OCI-LY3 (cell line): ENCODE data around the gene CLDN17.

Source experiments
- H2AFZ ChIP-seq: fragments of 200-600, 300-600 bp; shearing (Covaris generic); 2 replicates; pipeline ENCODE4 v1.6.0; 2014; ENCODE audit warnings: antibody characterized with exemption, low read depth, low read length
- H3K27ac ChIP-seq: fragments of 200-600, 300-600 bp; sonication (generic); 2 replicates; pipeline ENCODE4 v1.5.1; 2014; ENCODE audit warnings: mild to moderate bottlenecking, low read length, moderate library complexity, mixed read lengths
- H3K27me3 ChIP-seq: fragments of 200-600, 300-600 bp; sonication (generic); 2 replicates; pipeline ENCODE4 v1.6.1; 2014; ENCODE audit warnings: low read depth, low read length, mixed read lengths
- H3K36me3 ChIP-seq: fragments of 200-600, 300-600 bp; sonication (generic); replicated peaks from 2 replicates; pipeline ENCODE3; 2014; ENCODE audit warnings: low read depth, low read length, mixed read lengths
- H3K4me1 ChIP-seq: fragments of 300-600, 200-600 bp; sonication (generic); 2 replicates; pipeline ENCODE4 v1.6.1; 2014; ENCODE audit warnings: low read length, mixed read lengths
- H3K4me2 ChIP-seq: fragments of 200-600, 300-600 bp; sonication (generic); 2 replicates; pipeline ENCODE4 v1.6.1; 2014; ENCODE audit warnings: low read length, mixed read lengths
- H3K4me3 ChIP-seq: fragments of 300-600, 200-600 bp; sonication (generic); 2 replicates; pipeline ENCODE4 v1.5.1; 2014; ENCODE audit warnings: antibody characterized with exemption, mild to moderate bottlenecking, low read length, moderate library complexity
- H3K79me2 ChIP-seq: fragments of 300-600, 200-600 bp; shearing (Covaris generic); 2 replicates; pipeline ENCODE4 v1.6.1; 2014; ENCODE audit warnings: mild to moderate bottlenecking, low read length, mixed read lengths
- H3K9ac ChIP-seq: fragments of 300-600, 200-600 bp; shearing (Covaris generic); 2 replicates; pipeline ENCODE4 v1.6.0; 2014; ENCODE audit warnings: mild to moderate bottlenecking, low read length, moderate library complexity
- H3K9me3 ChIP-seq: fragments of 200-600, 300-600 bp; shearing (Covaris generic); 2 replicates; pipeline ENCODE4 v1.6.1; 2014; ENCODE audit warnings: low read length, mixed read lengths; ENCODE audit not compliant: insufficient read depth
- H4K20me1 ChIP-seq: fragments of 200-600, 300-600 bp; sonication (generic); 2 replicates; pipeline ENCODE4 v1.6.1; 2016; ENCODE audit warnings: low read length, mixed read lengths; ENCODE audit not compliant: insufficient read depth
- CTCF ChIP-seq: fragments of 200-600, 300-600 bp; sonication (generic); IDR thresholded peaks from 2 replicates; pipeline ENCODE4 v1.5.1; 2014; ENCODE audit warnings: antibody characterized with exemption, low read length, low read depth
- EZH2phosphoT487 ChIP-seq: fragments of 200-600 bp; shearing (Covaris generic); IDR thresholded peaks from 2 replicates; pipeline ENCODE4 v1.6.1; 2018; ENCODE audit warnings: antibody characterized with exemption, mixed run types, low read depth

CLDN17 gene

GRCh38 chr21:30152792-30153191 is 13.8 kb downstream of the CLDN17 start:
- TF ChIP-seq CTCF: no peak
- TF ChIP-seq EZH2phosphoT487: no peak
- no peak overlapping the region for H3K4me3 ChIP-seq

GRCh38 chr21:30148906-30149305 is 17.7 kb downstream of the CLDN17 start:
- Histone ChIP-seq H3K9me3 (no peaks in the 10 kb centered on the region), H3K27me3 (no peaks in the 10 kb centered on the region), H3K36me3 (no peaks in the 10 kb centered on the region), H3K27ac (no peak overlapping the region), H4K20me1 (no peaks in the 10 kb centered on the region), H3K4me3 (no peak overlapping the region), H3K4me2 (no peak overlapping the region), H3K4me1 (no peaks in the 10 kb centered on the region), H3K9ac (no peak overlapping the region), H2AFZ (no peak overlapping the region), H3K79me2 (no peaks in the 10 kb centered on the region)
- no peak for TF ChIP-seq CTCF
- no peak for TF ChIP-seq EZH2phosphoT487

More at GRCh38 chr21:30152792-30153191, 13.8 kb downstream of the CLDN17 start:
- H3K4me1 ChIP-seq: no peaks in the 10 kb centered on the region
- H3K27ac ChIP-seq: no peak overlapping the region
- no peak overlapping the region for H3K4me2 ChIP-seq
- H3K9me3 ChIP-seq: no peaks in the 10 kb centered on the region
- no peaks in the 10 kb centered on the region for H4K20me1 ChIP-seq
- H2AFZ ChIP-seq: no peak overlapping the region
- no peak overlapping the region for H3K9ac ChIP-seq
- no peaks in the 10 kb centered on the region for H3K27me3 ChIP-seq
- no peaks in the 10 kb centered on the region for H3K36me3 ChIP-seq
- H3K79me2 ChIP-seq: no peaks in the 10 kb centered on the region

GRCh38 chr21:30146558-30147282 is 19.9 kb downstream of the CLDN17 start:
- Histone ChIP-seq H3K9ac (no peak overlapping the region), H3K27me3 (no peaks in the 10 kb centered on the region), H3K4me1 (no peaks in the 10 kb centered on the region), H3K27ac (no peak overlapping the region), H3K4me2 (no peak overlapping the region), H3K9me3 (no peaks in the 10 kb centered on the region), H3K79me2 (no peaks in the 10 kb centered on the region), H2AFZ (no peak overlapping the region), H4K20me1 (no peaks in the 10 kb centered on the region), H3K36me3 (no peaks in the 10 kb centered on the region), H3K4me3 (no peak overlapping the region)
- no peak for TF ChIP-seq CTCF
- no peak for TF ChIP-seq EZH2phosphoT487

GRCh38 chr21:30138483-30138882 is 28.1 kb downstream of the CLDN17 start:
- Histone ChIP-seq H3K27ac (no peak overlapping the region), H3K9me3 (no peaks in the 10 kb centered on the region), H3K79me2 (no peaks in the 10 kb centered on the region), H3K9ac (no peak overlapping the region), H3K27me3 (peaks cover 7% of the 10 kb centered on the region), H2AFZ (no peak overlapping the region), H3K4me1 (peaks cover 10% of the 10 kb centered on the region), H3K4me2 (no peak overlapping the region), H3K4me3 (no peak overlapping the region), H4K20me1 (no peaks in the 10 kb centered on the region), H3K36me3 (no peaks in the 10 kb centered on the region)
- no peak for TF ChIP-seq EZH2phosphoT487
- no peak for TF ChIP-seq CTCF
